Fibroblast of the aortic adventitia (primary cell): ENCODE measurements around the gene TRIM58. TPM values are rescaled to one million over a fixed set of nuclear protein-coding genes. Genes with fewer than 3 reads are reported as not detected.

Source experiments
- DNase-seq: peaks from one replicate; pipeline ENCODE4 v3.0.0-alpha.2; 2010; ENCODE audit warnings: low read depth
- H3K4me3 ChIP-seq: 2 replicates; pipeline ENCODE4 v1.5.1; 2011; ENCODE audit warnings: low read depth, mild to moderate bottlenecking, control low read depth, low read length, moderate library complexity
- CTCF ChIP-seq: IDR thresholded peaks from 2 replicates; pipeline ENCODE4 v1.5.1; 2011; ENCODE audit warnings: mild to moderate bottlenecking, low read length, control low read depth, inconsistent platforms; ENCODE audit not compliant: insufficient read depth
- total RNA-seq: library from RNA; depleted of rRNA; stranded (reverse); fragments of >200 nt; gene quantifications from 2 replicates; pipeline ENCODE4 v1.2.3, GENCODE V29; 2012; ENCODE audit warnings: low replicate concordance

TRIM58 gene
- total RNA-seq, 1 donor: 0.09 TPM

GRCh38 chr1:247883346-247883745, 26.4 kb downstream of the TRIM58 start:
- no peak for DNase-seq
- H3K4me3 ChIP-seq: no peak overlapping the region
- TF ChIP-seq CTCF: no peak

- DNase-seq: no peak
- TF ChIP-seq CTCF: no peak
- no peak overlapping the region for H3K4me3 ChIP-seq
These were observed 27.9 kb downstream of the TRIM58 start for GRCh38 chr1:247884797-247885413.

- no peak within 1 kb of the TSS for H3K4me3 ChIP-seq
- no peak for TF ChIP-seq CTCF
- DNase-seq: no peak
These were observed 38.2 kb downstream of the TRIM58 start, which contains the start of gene OR2W3 for GRCh38 chr1:247895163-247895637. Gene OR2W3 (plus strand): TSS chr1:247895587. CDS start chr1:247895587, 0 bp downstream.

- DNase-seq: no peak
These were observed 39.0 kb downstream of the TRIM58 start for GRCh38 chr1:247895976-247896375.

GRCh38 chr1:247904122-247904521, 47.1 kb downstream of the TRIM58 start:
- TF ChIP-seq CTCF: no peak
- no peak for DNase-seq

More at GRCh38 chr1:247895976-247896375, 39.0 kb downstream of the TRIM58 start:
- no peak for TF ChIP-seq CTCF
- no peak overlapping the region for H3K4me3 ChIP-seq

GRCh38 chr1:247905181-247905580, 48.2 kb downstream of the TRIM58 start:
- no peak overlapping the region for H3K4me3 ChIP-seq
- no peak for TF ChIP-seq CTCF
- DNase-seq: no peak

More at GRCh38 chr1:247904122-247904521, 47.1 kb downstream of the TRIM58 start:
- no peak overlapping the region for H3K4me3 ChIP-seq
